Kidney epithelial cell (primary cell): Measurements from ENCODE around the gene EPX. TPM values are rescaled to one million over a fixed set of nuclear protein-coding genes. Genes with fewer than 3 reads are reported as not detected.

Experiments used
- DNase-seq: peaks from one replicate; pipeline ENCODE4 v3.0.0-alpha.2; 2010; ENCODE audit warnings: low read depth
- H3K27me3 ChIP-seq: 2 replicates; pipeline ENCODE4 v1.6.0; 2011; ENCODE audit warnings: low read length; ENCODE audit not compliant: control insufficient read depth, insufficient read depth
- H3K36me3 ChIP-seq: 2 replicates; pipeline ENCODE4 v1.5.1; 2011; ENCODE audit warnings: low read length; ENCODE audit not compliant: control insufficient read depth, insufficient read depth
- H3K4me3 ChIP-seq: 2 replicates; pipeline ENCODE4 v1.5.1; 2011; ENCODE audit warnings: low read depth, mild to moderate bottlenecking, control low read depth, low read length
- total RNA-seq: library from RNA; depleted of rRNA; stranded (reverse); fragments of >200 nt; gene quantifications from 2 replicates; pipeline ENCODE4 v1.2.3, GENCODE V29; 2015
- TF ChIP-seq, protein P1 (sequence below): IDR thresholded peaks from 2 replicates; pipeline ENCODE4 v1.5.1; 2011; ENCODE audit warnings: mild to moderate bottlenecking, moderate library complexity, low read length, control low read depth, inconsistent platforms; ENCODE audit not compliant: insufficient read depth, poor library complexity, severe bottlenecking

EPX gene
- total RNA-seq, 1 donor from 2014 or later, result not detected

GRCh38 chr17:58181796-58182195 lies 10.7 kb upstream of the EPX start:
- TF ChIP-seq, protein P1, sequence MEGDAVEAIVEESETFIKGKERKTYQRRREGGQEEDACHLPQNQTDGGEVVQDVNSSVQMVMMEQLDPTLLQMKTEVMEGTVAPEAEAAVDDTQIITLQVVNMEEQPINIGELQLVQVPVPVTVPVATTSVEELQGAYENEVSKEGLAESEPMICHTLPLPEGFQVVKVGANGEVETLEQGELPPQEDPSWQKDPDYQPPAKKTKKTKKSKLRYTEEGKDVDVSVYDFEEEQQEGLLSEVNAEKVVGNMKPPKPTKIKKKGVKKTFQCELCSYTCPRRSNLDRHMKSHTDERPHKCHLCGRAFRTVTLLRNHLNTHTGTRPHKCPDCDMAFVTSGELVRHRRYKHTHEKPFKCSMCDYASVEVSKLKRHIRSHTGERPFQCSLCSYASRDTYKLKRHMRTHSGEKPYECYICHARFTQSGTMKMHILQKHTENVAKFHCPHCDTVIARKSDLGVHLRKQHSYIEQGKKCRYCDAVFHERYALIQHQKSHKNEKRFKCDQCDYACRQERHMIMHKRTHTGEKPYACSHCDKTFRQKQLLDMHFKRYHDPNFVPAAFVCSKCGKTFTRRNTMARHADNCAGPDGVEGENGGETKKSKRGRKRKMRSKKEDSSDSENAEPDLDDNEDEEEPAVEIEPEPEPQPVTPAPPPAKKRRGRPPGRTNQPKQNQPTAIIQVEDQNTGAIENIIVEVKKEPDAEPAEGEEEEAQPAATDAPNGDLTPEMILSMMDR, result no peak
- H3K36me3 ChIP-seq, result no peaks in the 10 kb centered on the region
- no peak overlapping the region for H3K4me3 ChIP-seq
- peaks cover 2% of the 10 kb centered on the region for H3K27me3 ChIP-seq
- DNase-seq, result no peak

DNA sequence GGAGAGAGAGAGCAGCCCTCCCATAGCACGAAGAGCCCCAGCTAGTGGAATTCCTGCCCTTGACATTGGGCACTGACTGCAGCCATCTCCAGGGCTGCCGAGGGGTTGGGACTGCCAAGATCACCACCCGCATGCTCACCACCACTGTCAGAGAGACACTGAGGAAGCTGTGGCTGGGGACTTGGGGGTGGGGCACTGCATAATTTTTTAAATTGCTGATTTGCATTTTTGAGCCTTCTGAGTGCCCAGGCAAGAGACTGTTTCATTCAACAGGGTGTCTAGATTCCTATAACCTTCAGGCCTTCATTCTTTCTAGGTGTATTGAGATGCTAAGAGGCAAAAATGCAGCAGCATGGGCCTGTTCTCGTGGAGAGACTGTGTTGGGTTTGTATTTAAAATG lies 9.0 kb upstream of the EPX start:
- TF ChIP-seq, protein P1, result no peak
- no peak overlapping the region for H3K4me3 ChIP-seq
- peaks cover 2% of the 10 kb centered on the region for H3K27me3 ChIP-seq
- DNase-seq, result no peak
- H3K36me3 ChIP-seq, result no peaks in the 10 kb centered on the region

DNA sequence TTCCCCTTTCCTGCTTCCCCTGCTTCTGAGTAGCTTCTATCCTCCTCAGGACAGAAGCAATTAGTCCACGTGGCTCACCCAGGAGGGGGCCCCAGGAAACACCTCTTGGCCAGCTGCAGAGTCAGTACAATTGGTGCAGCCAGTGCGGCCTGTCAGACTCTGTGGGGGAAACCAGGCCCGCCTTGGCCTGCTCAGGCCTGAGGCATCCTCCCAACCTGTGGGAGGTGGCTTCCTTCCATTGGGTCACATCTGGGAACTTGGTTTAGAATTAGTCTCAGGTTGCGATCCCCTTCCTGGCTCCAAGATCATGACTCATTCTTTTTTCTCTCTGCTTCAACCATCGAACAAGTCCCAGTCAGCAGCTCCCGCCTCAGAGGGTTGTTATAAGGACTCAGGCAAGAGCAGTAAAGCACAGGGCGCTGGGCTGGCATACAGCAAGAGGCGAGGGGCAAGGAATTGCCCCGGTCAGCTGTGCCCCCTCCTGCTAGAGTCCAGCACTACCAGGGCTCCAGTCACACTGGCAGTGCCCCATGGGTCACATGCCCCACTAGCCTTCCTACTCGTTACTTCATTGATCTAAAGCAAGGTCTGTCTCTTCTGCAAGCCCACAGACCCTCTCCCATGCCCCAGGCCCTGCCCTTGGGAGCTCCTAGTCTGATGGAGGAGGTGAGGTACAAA lies 8.1 kb upstream of the EPX start:
- TF ChIP-seq, protein P1, result no peak
- Histone ChIP-seq H3K4me3 (no peak overlapping the region), H3K27me3 (peaks cover 2% of the 10 kb centered on the region), H3K36me3 (no peaks in the 10 kb centered on the region)
- peak; percentile 16 for DNase-seq

GRCh38 chr17:58184986-58185761 lies 7.4 kb upstream of the EPX start:
- Histone ChIP-seq H3K27me3 (peaks cover 4% of the 10 kb centered on the region), H3K36me3 (no peaks in the 10 kb centered on the region), H3K4me3 (no peak overlapping the region)
- DNase-seq, result no peak
- TF ChIP-seq, protein P1, result no peak

- H3K36me3 ChIP-seq, result no peaks in the 10 kb centered on the region
- TF ChIP-seq, protein P1, result no peak
- DNase-seq, result no peak
- peaks cover 9% of the 10 kb centered on the region for H3K27me3 ChIP-seq
- H3K4me3 ChIP-seq, result no peak overlapping the region
These were observed 5.9 kb upstream of the EPX start for GRCh38 chr17:58186591-58186990.

DNA sequence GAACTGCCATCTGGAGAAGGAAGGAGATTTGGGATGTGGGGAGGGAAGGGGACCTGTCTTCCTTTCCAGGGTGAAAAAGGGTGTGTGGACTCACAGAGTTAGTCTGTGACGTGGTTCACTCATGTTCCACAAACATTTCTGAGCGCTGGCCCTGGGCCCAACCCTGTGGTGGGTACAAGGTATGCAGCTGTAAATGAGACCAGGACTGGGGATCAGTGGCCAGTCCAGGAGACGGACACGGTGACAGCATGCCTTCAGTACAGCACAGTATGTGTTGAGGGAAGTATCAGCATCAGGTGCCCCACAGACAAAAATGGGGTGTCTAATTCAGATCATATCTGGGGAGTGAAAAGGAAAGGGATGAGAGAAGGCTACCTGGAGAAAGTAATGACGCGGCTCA lies 5.5 kb upstream of the EPX start:
- Histone ChIP-seq H3K27me3 (peaks cover 12% of the 10 kb centered on the region), H3K4me3 (no peak overlapping the region), H3K36me3 (no peaks in the 10 kb centered on the region)
- DNase-seq, result no peak
- TF ChIP-seq, protein P1, result no peak
